Esophagus muscularis mucosa (tissue), 4 donors: ENCODE measurements around the gene POTEC. TPM values are rescaled to one million over a fixed set of nuclear protein-coding genes. Genes with fewer than 3 reads are reported as not detected.
"Not testable (repeated sequence)": the region's sequence is repeated elsewhere in the genome, so short reads cannot be mapped to it uniquely, and the experiment has no call there.

Experiments
- DNase-seq: peaks from one replicate; pipeline ENCODE4 v3.0.0-alpha.2; 2017; ENCODE audit errors: extremely low spot score
- H3K27ac ChIP-seq, 4 donors: fragments of 200-600 bp; sonication (generic); replicated peaks in 1 of 4; 1 replicate in 3 of 4; 2 replicates in 1 of 4; pipeline ENCODE4 v1.5.1; 2016 to 2019; ENCODE audit warnings: mild to moderate bottlenecking in 1 of 4
- H3K27me3 ChIP-seq, 4 donors: fragments of 200-600 bp; sonication (generic); one replicate each; pipeline versions ENCODE4 v1.5.1 to v1.6.0; 2016 to 2019
- H3K36me3 ChIP-seq, 4 donors: fragments of 200-600 bp; sonication (generic); one replicate each; pipeline ENCODE4 v1.5.1; 2016 to 2019
- H3K4me1 ChIP-seq, 4 donors: fragments of 200-600 bp; sonication (generic); one replicate each; pipeline ENCODE4 v1.5.1; 2016 to 2019
- H3K4me3 ChIP-seq, 4 donors: fragments of 200-600 bp; sonication (generic); 1 replicate in 2 of 4; 2 replicates in 2 of 4; pipeline ENCODE4 v1.5.1; 2016 to 2019; ENCODE audit warnings: mild to moderate bottlenecking in 4 of 4, moderate library complexity in 1 of 4
- H3K9me3 ChIP-seq, 4 donors: fragments of 200-600 bp; sonication (generic); 1 replicate in 3 of 4; 2 replicates in 1 of 4; pipeline ENCODE4 v1.5.1; 2016 to 2019
- WGBS: methylation state at CpG from one replicate; pipeline ENCODE4 v1.1.5; 2018; 5-methylcytosine and 5-hydroxymethylcytosine counted together
- intact Hi-C: fragments of 100-400 bp; cut with DNase I; formaldehyde crosslinking; loops from one replicate; pipeline ENCODE4 v1.15.1; 2023
- small RNA-seq, 3 donors: library from RNA; depleted of rRNA; stranded (forward); fragments of <200 nt; gene quantifications; one replicate each; pipeline ENCODE3, GENCODE V24; 2016
- total RNA-seq, 4 donors: library from RNA; depleted of rRNA; stranded (reverse); fragments of >200 nt; gene quantifications; one replicate each; pipeline versions ENCODE4 v1.1.0 to v1.2.1, GENCODE V29; 2016

Gene POTEC
- total RNA-seq, 4 donors from 2014 or later = not detected

DNA sequence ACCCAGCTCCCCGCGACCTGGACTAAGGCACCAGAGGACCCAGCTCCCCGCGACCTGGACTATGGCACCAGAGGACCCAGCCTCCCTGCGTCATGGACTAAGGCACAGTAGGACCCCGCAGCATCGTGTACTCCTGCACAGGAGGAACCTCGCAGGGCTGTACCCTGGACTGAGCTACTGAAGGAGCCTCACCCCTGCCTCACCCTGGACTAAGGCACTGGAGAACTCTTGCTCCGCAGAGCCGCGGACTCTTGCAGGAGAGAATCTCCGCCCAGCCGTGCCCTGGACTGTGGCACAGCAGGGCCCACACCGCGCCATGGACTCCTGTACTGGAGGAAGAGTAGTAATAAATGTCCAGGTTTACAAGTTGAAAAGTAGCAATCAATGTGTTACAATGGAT lies 67.9 kb downstream of the POTEC start:
- DNase-seq, H3K4me3 ChIP-seq, H3K36me3 ChIP-seq, H3K27ac ChIP-seq, H3K9me3 ChIP-seq, H3K4me1 ChIP-seq, H3K27me3 ChIP-seq, intact Hi-C loops: not testable (repeated sequence)
- 100% methylated on average over 7 of the region's 15 CpGs for WGBS

DNA sequence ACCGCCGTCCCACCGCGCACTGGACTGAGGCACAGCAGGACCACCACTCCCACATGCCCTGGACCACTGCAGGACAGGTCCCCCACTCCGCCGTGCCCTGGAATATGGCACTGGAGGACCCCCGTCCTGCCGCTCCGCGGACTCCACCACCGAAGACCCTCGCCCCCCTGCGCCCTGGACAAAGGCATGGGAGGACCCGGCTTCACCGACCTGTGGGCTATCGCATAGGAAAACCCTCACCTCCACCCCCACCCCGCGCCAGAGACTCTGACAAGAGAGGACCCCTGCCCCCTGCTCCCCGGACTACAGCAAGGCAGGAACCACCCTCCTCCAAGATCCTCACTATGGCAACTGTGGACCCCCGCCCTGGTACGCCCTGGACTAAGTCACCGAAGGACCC lies 68.6 kb downstream of the POTEC start:
- 86% methylated on average over 11 of the region's 22 CpGs for WGBS
- not testable (repeated sequence) for DNase-seq

DNA sequence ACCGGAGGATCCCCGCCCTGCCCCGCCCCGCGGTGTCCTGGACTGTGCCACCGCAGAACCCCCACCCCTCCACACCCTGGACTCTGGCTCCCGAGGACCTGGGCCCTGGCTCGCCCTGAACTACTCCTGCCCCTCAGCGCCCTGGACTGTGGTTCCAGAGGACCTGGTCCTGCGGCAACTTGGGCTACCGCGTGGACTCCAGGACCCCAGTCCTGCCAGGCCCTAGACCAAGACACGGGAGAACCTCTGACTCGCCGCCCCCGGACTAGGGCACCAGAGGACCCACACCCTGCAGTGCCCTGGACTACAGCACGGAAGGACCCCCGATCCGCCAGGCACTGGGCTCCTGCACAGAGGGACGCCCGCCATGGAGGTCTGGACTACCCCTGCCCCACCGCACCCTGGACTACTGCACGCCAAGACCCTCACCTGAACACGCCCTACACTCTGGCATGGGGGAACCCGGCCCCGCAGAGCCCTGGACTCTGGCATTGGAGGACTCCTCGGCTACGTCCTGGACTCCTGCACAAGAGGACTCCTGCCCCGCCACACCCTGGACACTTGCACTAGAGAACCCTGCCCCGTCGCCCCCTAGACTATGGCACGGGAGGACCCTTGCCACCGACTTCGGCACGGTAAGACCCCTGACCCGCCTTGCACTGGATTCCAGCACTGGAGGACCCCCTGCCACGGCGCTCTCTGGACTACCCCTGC lies 69.2 kb downstream of the POTEC start:
- H3K27ac ChIP-seq, H3K27me3 ChIP-seq, H3K9me3 ChIP-seq, intact Hi-C loops, H3K4me1 ChIP-seq, DNase-seq, H3K4me3 ChIP-seq, H3K36me3 ChIP-seq: not testable (repeated sequence)
- 89% methylated on average over 19 of the region's 38 CpGs for WGBS

More for the DNA sequence above, 68.6 kb downstream of the POTEC start:
- H3K36me3 ChIP-seq, intact Hi-C loops, H3K27ac ChIP-seq, H3K4me1 ChIP-seq, H3K27me3 ChIP-seq, H3K9me3 ChIP-seq, H3K4me3 ChIP-seq: not testable (repeated sequence)

DNA sequence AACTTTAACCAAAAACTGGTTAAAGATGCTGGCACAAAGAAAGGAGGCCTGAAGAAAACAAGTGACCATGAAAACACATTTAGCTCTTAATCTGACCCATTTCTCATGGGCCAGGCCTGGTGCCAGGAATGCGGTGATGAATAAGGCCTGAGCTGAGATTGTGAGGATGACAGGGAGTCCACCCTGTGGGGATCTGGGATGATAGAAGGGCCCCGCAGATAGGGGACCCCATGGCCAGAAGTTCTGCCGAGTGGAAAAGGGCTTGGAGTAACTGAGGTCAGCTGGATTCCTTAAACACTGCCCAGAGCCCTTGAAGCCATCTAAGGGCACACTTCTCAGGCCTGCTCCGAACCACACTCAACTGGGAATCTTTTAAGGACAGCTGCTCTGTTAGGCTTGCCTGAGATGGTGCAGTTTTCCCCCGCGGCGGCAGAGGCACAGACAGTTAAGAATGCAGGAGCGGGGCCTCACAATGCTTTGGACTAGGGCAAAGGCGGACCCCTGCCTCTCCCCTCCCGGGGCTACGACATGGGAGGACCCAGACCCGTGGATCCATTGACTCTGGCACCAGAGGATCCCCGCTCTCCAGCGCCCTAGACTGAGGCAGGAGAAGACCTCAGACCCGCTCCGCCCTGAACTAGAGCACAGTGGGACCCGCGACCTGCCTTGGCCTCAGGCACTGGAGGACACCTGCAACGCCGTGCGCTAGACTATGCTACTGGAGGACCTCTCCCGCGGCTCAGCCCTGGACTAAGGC lies 70.0 kb downstream of the POTEC start:
- H3K27me3 ChIP-seq, H3K27ac ChIP-seq, H3K36me3 ChIP-seq, H3K4me3 ChIP-seq, H3K4me1 ChIP-seq, intact Hi-C loops, DNase-seq, H3K9me3 ChIP-seq: not testable (repeated sequence)
- WGBS = 90% methylated on average over 21 of the region's 23 CpGs

DNA sequence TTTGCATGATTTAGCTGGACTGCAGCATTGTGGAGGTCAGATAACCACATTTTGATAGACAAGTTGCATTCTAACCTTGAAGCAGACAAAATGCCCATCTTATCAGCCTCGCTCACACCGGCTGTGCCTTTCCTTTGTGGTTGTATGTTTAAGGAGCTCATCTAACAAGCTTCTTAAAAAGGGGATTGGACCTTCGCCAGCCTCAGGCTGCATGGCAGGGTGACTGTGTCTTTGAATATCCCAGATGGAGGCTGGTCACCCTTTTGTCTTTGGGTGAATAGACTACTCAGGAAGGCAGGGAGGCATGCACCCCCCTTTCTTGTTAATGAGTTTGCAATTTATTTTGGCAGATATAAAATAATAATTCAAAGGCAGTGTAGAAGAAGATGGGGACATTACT lies 72.1 kb downstream of the POTEC start:
- not testable (repeated sequence) for H3K27ac ChIP-seq, DNase-seq
- WGBS = 85% methylated on average over 3 of the region's 3 CpGs

DNA sequence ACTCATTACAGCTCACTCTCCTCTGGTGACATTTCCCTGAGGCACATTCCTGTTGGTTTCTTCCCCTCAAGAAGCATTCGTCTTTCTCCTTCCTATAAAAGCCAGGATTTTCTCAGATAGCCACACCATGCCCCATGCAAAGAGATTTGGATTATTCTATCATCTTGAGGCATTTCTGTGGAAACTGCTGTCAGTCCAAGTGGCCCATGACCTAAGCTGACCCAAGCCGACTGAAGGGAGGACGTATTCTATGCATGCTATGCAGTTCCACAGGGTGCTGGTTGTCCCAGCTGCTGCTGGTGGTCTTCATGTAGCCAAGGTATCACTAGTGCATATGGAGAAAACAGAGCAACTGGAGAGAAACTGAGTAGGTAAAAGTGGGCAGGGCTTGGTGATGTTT lies 73.0 kb downstream of the POTEC start:
- H3K4me3 ChIP-seq, H3K36me3 ChIP-seq, H3K9me3 ChIP-seq, intact Hi-C loops, DNase-seq, H3K27me3 ChIP-seq, H3K4me1 ChIP-seq, H3K27ac ChIP-seq: not testable (repeated sequence)
- 80% methylated on average over 3 of the region's 3 CpGs for WGBS

More for the DNA sequence above, 72.1 kb downstream of the POTEC start:
- H3K27me3 ChIP-seq, H3K4me1 ChIP-seq, H3K9me3 ChIP-seq, H3K4me3 ChIP-seq, H3K36me3 ChIP-seq, intact Hi-C loops: not testable (repeated sequence)

DNA sequence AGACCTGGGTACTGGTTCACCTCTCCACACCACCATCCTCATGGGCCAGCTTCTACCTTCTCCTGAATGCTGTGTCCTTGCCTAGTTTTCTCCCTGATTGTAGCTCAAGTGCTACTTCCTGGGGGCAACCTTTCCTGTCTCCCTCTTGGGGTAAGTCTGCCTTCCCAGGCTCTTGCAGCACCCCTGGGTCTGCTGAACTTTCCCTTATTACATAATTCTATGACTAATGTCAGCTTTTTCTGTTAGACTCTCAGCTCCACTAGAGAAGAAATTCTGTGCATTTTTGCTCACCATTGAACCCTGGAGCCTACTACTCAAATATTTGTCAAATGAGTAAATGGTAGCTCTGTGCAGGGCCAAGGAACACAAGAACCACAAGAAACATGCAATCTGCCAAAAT lies 73.4 kb downstream of the POTEC start:
- intact Hi-C loops, H3K4me1 ChIP-seq, DNase-seq, H3K27ac ChIP-seq, H3K4me3 ChIP-seq, H3K36me3 ChIP-seq, H3K9me3 ChIP-seq, H3K27me3 ChIP-seq: not testable (repeated sequence)

DNA sequence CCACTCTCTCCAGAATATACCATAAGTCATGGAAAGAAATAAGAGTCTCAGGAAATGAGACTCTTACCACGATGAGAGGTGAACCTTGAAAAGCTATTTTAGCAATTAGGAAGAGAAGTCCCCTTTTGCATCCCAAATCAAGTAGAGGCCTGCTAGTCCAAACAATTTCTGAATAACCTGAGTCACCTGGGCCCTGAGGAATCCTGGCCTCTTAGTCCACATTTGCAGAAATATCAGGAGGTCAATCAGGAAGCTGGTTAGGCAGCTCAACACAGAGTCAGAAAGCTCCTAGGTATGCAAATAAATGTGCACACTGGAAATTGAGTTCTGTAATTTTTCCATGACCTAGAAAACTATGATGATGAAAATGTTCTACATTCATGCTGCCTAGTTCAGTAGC lies 77.4 kb downstream of the POTEC start:
- H3K36me3 ChIP-seq, H3K4me1 ChIP-seq, H3K9me3 ChIP-seq, H3K27ac ChIP-seq, H3K4me3 ChIP-seq, intact Hi-C loops, DNase-seq, H3K27me3 ChIP-seq: not testable (repeated sequence)
- 50% methylated on average over 1 of the region's 1 CpG for WGBS

Small RNA genes within 50 kb of the gene (small RNA-seq; reads per million reads assigned to genes)
- gene RNU6-1021P = 0 reads per million in 3 donors

Other genes starting within 250 kb of the POTEC start
- gene ANKRD30B, start 204.6 kb upstream of the POTEC start, total RNA-seq = not detected